OCI-LY7 (cell line): ENCODE data around the gene CDC20. TPM values are rescaled to one million over a fixed set of nuclear protein-coding genes. Genes with fewer than 3 reads are reported as not detected.

Source experiments
- BruUV-seq: library from RNA; stranded (reverse); fragments of 400-500 nt; replicated peaks from 2 replicates; lab custom pipeline; 2021; lab: Mats Ljungman, UMichigan
- CTCF ChIA-PET: fragments of 300-600 bp; sonication (Branson Sonifier 250); formaldehyde crosslinking; loops from one replicate; lab custom pipeline; 2022; ENCODE audit warnings: antibody characterized with exemption; ENCODE audit not compliant: unreplicated experiment; lab: Charles Lee
- POLR2A ChIA-PET: fragments of 300-600 bp; sonication (Branson Sonifier 250); formaldehyde crosslinking; loops from one replicate; lab custom pipeline; 2022; ENCODE audit warnings: antibody characterized with exemption; lab: Charles Lee
- DNase-seq: peaks from one replicate; pipeline ENCODE4 v3.0.0-alpha.2; 2015; ENCODE audit warnings: low spot score
- H2AFZ ChIP-seq: fragments of 200-600 bp; sonication (generic), shearing (Covaris generic); 2 replicates; pipeline ENCODE4 v1.6.1; 2014; ENCODE audit warnings: mild to moderate bottlenecking, antibody characterized with exemption, low read length, moderate library complexity
- H3K27ac ChIP-seq: fragments of 200-600 bp; sonication (generic); 2 replicates; pipeline ENCODE4 v1.5.1; 2014; ENCODE audit warnings: mixed run types, low read depth, mild to moderate bottlenecking, moderate library complexity, low read length, inconsistent platforms; ENCODE audit not compliant: poor library complexity, severe bottlenecking
- H3K36me3 ChIP-seq: fragments of 200-600 bp; sonication (generic); 2 replicates; pipeline ENCODE4 v1.6.1; 2014; ENCODE audit warnings: mild to moderate bottlenecking, antibody characterized with exemption, low read length, moderate library complexity, mixed read lengths; ENCODE audit not compliant: insufficient read depth
- H3K4me1 ChIP-seq: fragments of 200-600 bp; sonication (generic); 2 replicates; pipeline ENCODE4 v1.5.1; 2014; ENCODE audit warnings: mild to moderate bottlenecking, low read length; ENCODE audit not compliant: insufficient read depth, poor library complexity, severe bottlenecking
- H3K4me2 ChIP-seq: fragments of 200-600 bp; sonication (generic); 2 replicates; pipeline ENCODE4 v1.6.1; 2014; ENCODE audit warnings: mild to moderate bottlenecking, low read length
- H3K4me3 ChIP-seq: fragments of 200-600 bp; sonication (generic); 2 replicates; pipeline ENCODE4 v1.5.1; 2014; ENCODE audit warnings: mild to moderate bottlenecking, low read depth, low read length; ENCODE audit not compliant: poor library complexity, severe bottlenecking
- H3K79me2 ChIP-seq: fragments of 200-600 bp; sonication (generic); 2 replicates; pipeline ENCODE4 v1.6.1; 2016; ENCODE audit warnings: low read depth, mild to moderate bottlenecking, low read length, moderate library complexity, mixed read lengths; ENCODE audit not compliant: insufficient read depth
- H3K9me2 ChIP-seq: fragments of 200-600 bp; sonication (generic); 2 replicates; pipeline ENCODE4 v1.6.1; 2016; ENCODE audit warnings: mild to moderate bottlenecking, low read length, mixed read lengths; ENCODE audit not compliant: insufficient read depth
- H3K9me3 ChIP-seq: fragments of 200-600 bp; sonication (generic); 2 replicates; pipeline ENCODE4 v1.6.1; 2014; ENCODE audit warnings: mild to moderate bottlenecking, mixed run types, low read length, mixed read lengths
- H4K20me1 ChIP-seq: fragments of 200-600 bp; sonication (generic); 2 replicates; pipeline ENCODE4 v1.6.1; 2014; ENCODE audit warnings: mild to moderate bottlenecking, antibody characterized with exemption, low read length, moderate library complexity, mixed read lengths; ENCODE audit not compliant: insufficient read depth
- CTCF ChIP-seq: fragments of 200-600 bp; sonication (generic); conservative IDR thresholded peaks from 2 replicates; pipeline ENCODE4 v1.5.1; 2014; ENCODE audit warnings: mild to moderate bottlenecking, antibody characterized with exemption, low read length, moderate library complexity, mixed read lengths
- EZH2phosphoT487 ChIP-seq: fragments of 200-600 bp; sonication (generic); IDR thresholded peaks from 2 replicates; pipeline ENCODE4 v1.6.1; 2018; ENCODE audit warnings: low read depth, borderline replicate concordance, mild to moderate bottlenecking, mixed run types, antibody characterized with exemption, low read length, moderate library complexity, mixed read lengths
- intact Hi-C: fragments of 100-400 bp; cut with micrococcal nuclease; formaldehyde crosslinking; loops from one replicate; pipeline ENCODE4 v1.10.0; 2022; ENCODE audit not compliant: unreplicated experiment
- total RNA-seq, 2 experiments: library from RNA; depleted of rRNA in 1 of 2; stranded (reverse); fragments of >200 nt in 1 of 2; shearing (Covaris generic) in 1 of 2; gene quantifications; 2 replicates each; pipeline ENCODE4 v1.2.3, GENCODE V29; 2014 to 2022

CDC20 gene
- total RNA-seq, 2 experiments from 2014 or later, result 174 to 209 TPM

GRCh38 chr1:43382027-43382779 is 23.4 kb downstream of the CDC20 start:
- Histone ChIP-seq H3K4me1 (no peaks in the 10 kb centered on the region), H3K4me3 (no peak overlapping the region), H4K20me1 (no peaks in the 10 kb centered on the region), H3K9me2 (no peaks in the 10 kb centered on the region), H3K79me2 (no peaks in the 10 kb centered on the region), H3K36me3 (peaks cover 54% of the 10 kb centered on the region), H3K9me3 (no peaks in the 10 kb centered on the region), H3K4me2 (no peak overlapping the region), H2AFZ (no peak overlapping the region), H3K27ac (no peak overlapping the region)
- intact Hi-C loops, result no loop called here
- no peak for DNase-seq
- ChIA-PET POLR2A (no interaction called here), CTCF (interaction anchor here (0.6 kb wide), 3 partner anchors 78 to 1054 kb away, joined by 3 to 8 read pairs (median 6); no protein-coding TSS in a partner anchor)
- BruUV-seq, result no TSS peak
- no peak for TF ChIP-seq EZH2phosphoT487
- no peak for TF ChIP-seq CTCF

DNA sequence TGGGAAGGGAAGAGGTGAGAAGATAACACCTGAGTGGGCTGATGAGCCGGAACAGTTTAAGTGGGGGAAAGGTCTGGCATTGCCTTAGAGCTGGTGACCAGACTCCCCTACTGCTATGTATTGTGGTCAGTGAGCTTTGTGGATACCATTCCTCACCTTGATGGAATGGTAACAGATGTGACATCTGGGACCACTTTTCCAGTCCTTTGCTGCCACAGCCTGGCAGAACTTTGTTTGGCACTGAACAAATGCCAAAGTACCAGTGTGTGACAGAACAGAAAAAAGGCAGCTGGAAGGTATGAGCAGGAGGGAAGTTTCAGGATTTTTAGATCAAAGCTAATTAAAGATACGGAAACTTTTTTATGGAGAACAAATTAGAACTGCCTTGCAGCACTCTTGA is 24.7 kb downstream of the CDC20 start:
- Histone ChIP-seq H3K4me2 (no peak overlapping the region), H4K20me1 (no peaks in the 10 kb centered on the region), H3K36me3 (peaks cover 60% of the 10 kb centered on the region), H3K4me3 (no peak overlapping the region), H3K9me3 (no peaks in the 10 kb centered on the region), H3K79me2 (peaks cover 4% of the 10 kb centered on the region), H2AFZ (no peak overlapping the region), H3K9me2 (no peaks in the 10 kb centered on the region), H3K4me1 (peaks cover 10% of the 10 kb centered on the region), H3K27ac (no peak overlapping the region)
- BruUV-seq, result no TSS peak
- ChIA-PET CTCF (no interaction called here), POLR2A (no interaction called here)
- DNase-seq, result no peak
- intact Hi-C loops, result no loop called here
- TF ChIP-seq CTCF (0 out of 2 replicates have a peak, but pooled peaks have one; percentile 13), EZH2phosphoT487 (no peak)

DNA sequence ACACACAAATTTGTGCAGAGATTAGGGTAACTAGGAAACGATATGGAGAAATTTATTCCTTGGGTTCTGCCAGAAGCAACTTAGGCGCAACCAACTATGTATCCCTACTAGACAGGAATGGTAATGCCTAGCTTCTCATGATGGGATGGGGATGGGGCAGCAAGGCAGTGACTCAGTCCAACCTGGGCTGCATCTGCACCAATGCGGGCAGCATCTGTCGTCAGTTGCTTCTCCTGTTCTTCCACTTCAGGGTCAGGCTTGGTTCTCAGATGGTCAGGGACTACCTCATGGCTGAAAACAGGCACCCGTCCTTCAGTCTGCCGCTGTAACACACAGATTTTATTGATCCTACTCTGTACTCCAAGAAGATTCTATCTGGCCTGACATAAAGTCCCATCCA is 27.9 kb downstream of the CDC20 start:
- no peak for DNase-seq
- Histone ChIP-seq H3K4me1 (peaks cover 25% of the 10 kb centered on the region), H3K27ac (no peak overlapping the region), H4K20me1 (no peaks in the 10 kb centered on the region), H3K79me2 (peaks cover 27% of the 10 kb centered on the region), H2AFZ (no peak overlapping the region), H3K9me2 (no peaks in the 10 kb centered on the region), H3K36me3 (peaks cover 53% of the 10 kb centered on the region), H3K9me3 (no peaks in the 10 kb centered on the region), H3K4me3 (no peak overlapping the region), H3K4me2 (no peak overlapping the region)
- POLR2A ChIA-PET, result no interaction called here
- TF ChIP-seq CTCF (no peak), EZH2phosphoT487 (no peak)
- CTCF ChIA-PET, result no interaction called here
- no TSS peak for BruUV-seq
- intact Hi-C loops, result no loop called here
